HTERT RPE-1 (cell line): ENCODE data around the gene GABBR1.

Source experiments
- in situ Hi-C: fragments of 300-500 bp; cut with MboI; formaldehyde crosslinking; loops from 4 replicates; pipeline ENCODE4 v1.14.3; 2020; ENCODE audit warnings: low sequenced_read_pairs

The GABBR1 gene

GRCh38 chr6:29625337-29625930 is 7.5 kb downstream of the GABBR1 start:
- in situ Hi-C loops, result no loop called here

- in situ Hi-C loops, result no loop called here
Measured at GRCh38 chr6:29624520-29624961, 8.4 kb downstream of the GABBR1 start.

GRCh38 chr6:29620630-29621029 is 12.4 kb downstream of the GABBR1 start:
- in situ Hi-C loops, result no loop called here

DNA sequence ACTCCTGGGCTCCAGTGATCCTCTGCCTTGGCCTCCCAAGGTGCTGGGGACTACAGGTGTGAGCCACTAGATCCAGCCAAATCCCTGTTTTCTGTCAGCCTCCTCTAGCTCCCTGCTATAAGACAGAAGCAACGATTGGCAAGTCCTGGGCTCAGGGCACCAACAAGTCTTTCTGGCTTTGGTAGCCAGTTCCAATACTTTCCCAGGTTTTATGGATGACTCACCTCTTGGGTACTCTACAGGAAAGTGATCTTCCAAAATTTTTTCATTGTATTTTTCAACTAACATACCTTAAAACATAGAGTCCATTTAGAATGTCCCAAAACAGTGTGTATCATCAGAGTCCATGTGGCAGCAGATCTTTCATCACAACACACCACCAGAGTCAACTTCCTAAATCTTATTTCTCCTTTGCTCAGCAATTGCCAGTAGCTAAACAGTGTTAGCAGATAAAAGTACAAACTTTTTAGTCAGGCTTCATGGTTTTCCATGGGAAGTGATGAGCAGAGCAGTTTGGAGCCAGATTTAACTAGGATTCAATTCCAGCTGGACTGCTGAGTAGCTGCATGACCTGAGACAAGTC is 13.3 kb downstream of the GABBR1 start:
- in situ Hi-C loops, result no loop called here

DNA sequence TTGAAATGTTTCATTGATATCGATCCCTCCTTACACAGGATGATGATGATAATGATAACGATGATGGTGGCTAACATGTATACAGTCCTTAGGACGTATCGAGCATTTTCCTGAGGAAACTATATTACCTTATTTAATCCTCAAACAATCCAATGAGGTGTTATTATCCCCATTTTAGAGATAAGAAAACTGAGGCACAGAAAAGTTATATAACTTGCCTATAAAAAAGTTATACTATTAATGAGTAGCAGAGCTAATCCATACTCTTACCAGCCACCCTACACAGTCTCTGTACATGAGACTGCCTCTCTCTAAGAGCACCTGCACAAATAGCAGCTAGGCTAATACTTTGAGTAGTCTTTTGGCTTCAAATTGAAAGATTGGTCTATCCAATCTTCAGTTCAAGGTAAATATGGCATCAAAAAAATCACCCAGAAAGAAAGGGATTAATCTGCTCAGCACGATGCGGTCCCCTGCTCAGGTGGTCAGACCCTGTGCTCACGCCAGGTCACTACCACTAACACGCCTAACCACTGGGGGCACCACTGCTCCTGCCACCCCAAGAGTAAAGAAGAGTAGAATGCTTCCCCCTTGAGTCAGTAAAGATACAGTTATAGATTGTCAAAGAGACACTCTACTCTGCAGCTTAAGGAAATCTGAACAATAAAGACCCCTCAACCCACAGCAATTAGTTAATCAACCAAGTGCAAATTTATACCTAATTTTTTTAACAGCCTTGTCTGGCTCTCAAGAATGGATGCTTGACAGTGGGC is 15.0 kb downstream of the GABBR1 start:
- in situ Hi-C loops, result no loop called here

GRCh38 chr6:29611426-29611825 is 21.6 kb downstream of the GABBR1 start:
- in situ Hi-C loops, result no loop called here

GRCh38 chr6:29610540-29610939 is 22.4 kb downstream of the GABBR1 start:
- in situ Hi-C loops, result no loop called here

GRCh38 chr6:29608131-29608530 is 24.9 kb downstream of the GABBR1 start:
- in situ Hi-C loops, result no loop called here

- in situ Hi-C loops, result no loop called here
Measured at GRCh38 chr6:29603930-29604329, 29.1 kb downstream of the GABBR1 start.

DNA sequence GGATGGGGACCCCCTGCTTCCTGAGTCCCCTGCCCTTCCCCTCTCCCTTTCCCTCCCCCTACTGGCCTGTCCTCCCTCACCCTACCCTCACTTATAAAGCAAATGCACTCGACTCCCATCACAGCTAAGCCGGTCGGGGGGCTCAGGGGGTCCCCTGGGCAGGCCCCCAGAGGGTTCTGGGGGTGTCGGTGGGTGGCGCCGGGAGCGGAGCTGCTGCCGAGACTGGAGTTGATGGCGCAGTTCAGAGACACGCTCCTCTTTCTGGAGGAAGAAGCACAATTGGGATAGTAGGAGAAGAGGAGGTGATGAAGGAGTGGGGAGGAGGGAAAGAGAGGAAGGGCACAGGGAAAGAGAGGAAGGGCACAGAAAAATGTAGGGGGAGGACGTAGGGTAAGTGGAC is 29.5 kb downstream of the GABBR1 start:
- in situ Hi-C loops, result no loop called here

DNA sequence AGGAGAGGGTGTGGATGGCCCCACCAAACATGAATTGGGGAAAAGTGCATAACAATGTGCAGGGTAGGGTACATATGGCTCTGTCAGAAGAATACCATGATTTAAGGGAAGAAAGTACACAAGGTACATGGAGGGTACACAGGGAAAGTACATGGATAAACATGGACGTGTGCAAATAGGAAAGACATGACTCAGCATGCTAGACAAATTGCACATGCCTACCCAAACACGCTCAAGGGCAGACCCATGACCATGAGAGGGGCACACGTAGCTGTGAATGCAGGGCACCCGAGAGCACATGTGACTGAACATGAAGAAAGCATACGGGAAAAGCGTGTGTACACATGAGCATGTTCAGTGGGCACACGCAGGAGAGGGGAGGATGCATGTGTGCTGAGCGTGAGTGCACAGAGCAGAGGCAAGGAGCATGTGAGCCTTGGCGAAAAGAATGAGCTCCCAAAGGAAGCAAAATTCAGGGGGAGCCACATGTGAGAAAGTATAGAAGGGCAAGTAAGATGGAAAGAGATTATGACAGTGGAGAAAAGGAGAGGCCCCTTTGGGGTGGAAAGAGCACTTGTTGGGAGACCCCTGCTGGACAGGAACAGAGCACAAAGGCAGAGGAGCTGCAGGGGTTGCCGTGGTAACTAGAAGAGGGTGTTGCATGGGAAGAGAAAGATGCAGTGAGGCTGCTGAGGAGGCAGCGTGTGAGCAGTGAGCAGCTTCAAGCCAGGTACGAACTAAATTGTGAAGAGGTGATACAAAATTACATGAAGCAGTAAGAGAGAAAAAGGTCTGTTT is 30.2 kb downstream of the GABBR1 start:
- in situ Hi-C loops, result no loop called here

DNA sequence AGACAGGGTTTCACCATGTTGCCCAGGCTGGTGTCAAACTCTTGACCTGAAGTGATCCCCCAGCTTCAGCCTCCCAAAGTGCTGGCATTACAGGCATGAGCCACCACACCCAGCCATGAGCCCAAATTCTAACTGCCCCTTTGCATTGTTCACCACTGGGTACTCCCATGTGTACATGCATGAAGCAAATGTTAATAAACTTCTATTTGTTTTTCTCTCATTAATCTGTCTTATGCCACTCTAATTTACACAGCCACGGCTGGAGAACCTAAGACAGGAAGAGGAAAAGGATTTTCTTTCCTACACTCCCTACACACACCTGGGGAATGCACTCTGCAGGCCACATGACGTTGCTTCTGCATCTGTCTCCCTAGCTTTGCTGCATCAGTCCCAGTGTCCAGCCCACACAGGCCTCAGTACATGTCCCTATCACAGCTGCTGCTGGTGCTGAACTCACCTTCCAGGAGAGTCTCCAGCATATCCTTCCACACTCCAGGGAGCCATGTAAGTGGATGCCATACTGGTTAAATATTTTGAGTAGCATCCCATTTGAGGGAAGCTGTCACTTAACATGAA is 34.7 kb downstream of the GABBR1 start:
- in situ Hi-C loops, result no loop called here

DNA sequence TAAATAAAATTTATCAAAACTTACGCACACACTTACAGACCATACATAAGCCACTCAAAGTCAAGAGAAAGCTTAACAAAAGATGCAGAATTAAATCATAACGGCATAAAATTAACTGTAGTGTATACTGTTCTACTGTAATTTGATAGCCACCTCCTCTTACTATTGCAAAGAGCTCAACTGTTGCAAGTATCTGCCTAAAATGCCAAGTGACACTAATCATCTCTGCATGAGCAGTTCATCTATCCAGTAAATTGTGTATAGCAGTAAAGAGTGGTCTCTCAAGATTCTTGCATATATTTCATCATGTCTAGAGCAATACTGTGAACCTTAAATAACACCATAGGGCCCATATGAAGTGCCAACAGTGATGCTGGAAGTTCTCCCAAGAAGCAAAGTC is 35.8 kb downstream of the GABBR1 start:
- in situ Hi-C loops, result no loop called here

- in situ Hi-C loops, result no loop called here
Measured at GRCh38 chr6:29596381-29596900, 36.5 kb downstream of the GABBR1 start.

- in situ Hi-C loops, result no loop called here
Measured at GRCh38 chr6:29593199-29593855, 39.7 kb downstream of the GABBR1 start.

- in situ Hi-C loops, result no loop called here
Measured at GRCh38 chr6:29591677-29592076, 41.3 kb downstream of the GABBR1 start.

GRCh38 chr6:29590218-29590808 is 42.7 kb downstream of the GABBR1 start:
- in situ Hi-C loops, result no loop called here

DNA sequence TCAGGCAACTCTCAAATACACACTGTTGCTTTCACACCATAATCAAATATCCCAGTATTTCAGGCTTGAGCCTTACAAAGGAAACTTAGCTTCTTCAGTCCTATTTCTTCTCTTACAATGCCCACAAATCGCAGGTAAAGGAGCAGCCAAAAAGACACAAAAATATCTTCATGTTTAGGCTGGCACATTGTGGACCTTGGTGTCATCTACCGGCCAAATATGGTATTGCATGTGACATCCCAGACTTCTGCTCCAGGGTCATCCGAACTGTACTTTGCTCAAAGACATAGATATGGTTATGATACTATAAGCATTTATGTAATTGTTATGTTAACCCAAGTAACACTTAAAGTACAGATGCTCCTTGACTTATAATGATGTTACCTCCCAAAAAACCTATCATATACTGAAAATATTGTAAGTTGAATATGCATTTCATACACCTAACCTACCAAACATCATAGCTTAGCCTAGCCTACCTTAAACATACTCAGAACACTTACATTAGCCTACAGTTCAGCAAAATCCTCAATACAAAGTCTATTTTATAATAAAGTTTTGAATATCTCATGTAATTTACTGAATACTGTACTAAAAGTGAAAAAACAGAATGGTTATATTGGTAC is 43.4 kb downstream of the GABBR1 start:
- in situ Hi-C loops, result no loop called here

- in situ Hi-C loops, result no loop called here
Measured at GRCh38 chr6:29584821-29585220, 48.2 kb downstream of the GABBR1 start, which contains the start of gene OR2H2. TSS of gene OR2H2 (plus strand) at chr6:29585121. CDS start at chr6:29587945, 2,824 bp downstream.
